Activated B cell treated with CpG ODN at 0.5 μM for 24 hours (primary cell): ENCODE measurements around the gene TNFRSF17. TPM values are rescaled to one million over a fixed set of nuclear protein-coding genes. Genes with fewer than 3 reads are reported as not detected.
A peak's percentile ranks its signal among the peaks of the same experiment; 100 is the strongest.
"Not testable (repeated sequence)": the region's sequence is repeated elsewhere in the genome, so short reads cannot be mapped to it uniquely, and the experiment has no call there.

ENCODE experiments used
- ATAC-seq: fragments of 200-7000 bp; cut with Tn5 transposase; one replicate; pipeline ENCODE4 v1.10.0; 2021; ENCODE audit warnings: low read depth, mild to moderate bottlenecking, moderate library complexity
- CTCF ChIA-PET: fragments of 350-600 bp; sonication (Branson Sonifier 250); formaldehyde crosslinking; loops from one replicate; lab custom pipeline; 2021; ENCODE audit warnings: antibody characterized with exemption; lab: Charles Lee
- POLR2A ChIA-PET: fragments of 350-600 bp; sonication (Branson Sonifier 250); formaldehyde crosslinking; loops from one replicate; lab custom pipeline; 2021; ENCODE audit warnings: antibody characterized with exemption; lab: Charles Lee
- DNase-seq: peaks from one replicate; pipeline ENCODE4 v3.0.0; 2022
- H3K27ac Mint-ChIP-seq: one replicate; pipeline ENCODE4 v1.8.0; 2020; ENCODE audit warnings: mixed read lengths
- H3K27me3 Mint-ChIP-seq: one replicate; pipeline ENCODE4 v1.8.0; 2021; ENCODE audit warnings: mixed read lengths
- H3K36me3 Mint-ChIP-seq: one replicate; pipeline ENCODE4 v1.8.0; 2021; ENCODE audit warnings: low read depth, mixed read lengths
- H3K4me1 Mint-ChIP-seq: one replicate; pipeline ENCODE4 v1.8.0; 2021; ENCODE audit warnings: mixed read lengths
- H3K4me3 Mint-ChIP-seq: one replicate; pipeline ENCODE4 v1.8.0; 2020; ENCODE audit warnings: mild to moderate bottlenecking, mixed read lengths
- H3K9me3 Mint-ChIP-seq: one replicate; pipeline ENCODE4 v1.8.0; 2020; ENCODE audit warnings: mixed read lengths
- intact Hi-C: fragments of 100-400 bp; cut with micrococcal nuclease; formaldehyde crosslinking; loops from one replicate; pipeline ENCODE4 v1.15.1; 2024
- total RNA-seq: library from RNA; stranded (reverse); gene quantifications from 2 replicates; pipeline ENCODE4 v1.2.3, GENCODE V29; 2022
- TF ChIP-seq, protein P1 (sequence below): fragments of 200-600 bp; IDR thresholded peaks from one replicate; pipeline ENCODE4 v1.8.0; 2022; ENCODE audit warnings: antibody characterized with exemption, mild to moderate bottlenecking

The TNFRSF17 gene
- total RNA-seq, 1 donor from 2014 or later: 8.0 TPM

DNA sequence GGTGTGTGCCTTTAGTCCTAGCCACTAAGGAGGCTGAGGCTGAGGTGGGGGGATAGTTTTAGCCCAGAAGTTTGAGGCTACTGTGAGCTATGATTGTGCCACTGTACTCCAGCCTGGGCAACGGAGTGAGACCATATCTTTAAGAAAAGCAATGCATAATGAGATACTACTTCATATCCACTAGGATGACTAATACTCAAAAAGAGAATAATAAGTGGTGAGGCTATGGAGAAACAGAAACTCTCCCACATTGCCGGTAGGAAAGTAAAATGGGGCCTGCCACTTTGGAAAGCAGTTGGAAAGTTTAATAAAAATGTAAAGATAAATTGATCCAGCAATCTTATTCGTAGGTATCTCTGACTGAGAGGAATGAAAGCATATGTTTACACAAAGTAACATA, 18.6 kb upstream of the TNFRSF17 start:
- DNase-seq (no peak), ATAC-seq (no peak)
- no peak overlapping the region for H3K27ac Mint-ChIP-seq
- intact Hi-C loops: loop anchor here (5.0 kb wide), 1 partner anchor 36 kb away; no protein-coding TSS in a partner anchor
- H3K27me3 Mint-ChIP-seq: no peaks in the 10 kb centered on the region
- ChIA-PET POLR2A (interaction anchor here (0.7 kb wide), 1 partner anchor 121 kb away, joined by 5 read pairs; no protein-coding TSS in a partner anchor), CTCF (interaction anchor here (5.2 kb wide), 1 partner anchor 122 kb away, joined by 142 read pairs; no protein-coding TSS in a partner anchor)
- H3K36me3 Mint-ChIP-seq: no peaks in the 10 kb centered on the region
- no peaks in the 10 kb centered on the region for H3K9me3 Mint-ChIP-seq
- TF ChIP-seq, protein P1, sequence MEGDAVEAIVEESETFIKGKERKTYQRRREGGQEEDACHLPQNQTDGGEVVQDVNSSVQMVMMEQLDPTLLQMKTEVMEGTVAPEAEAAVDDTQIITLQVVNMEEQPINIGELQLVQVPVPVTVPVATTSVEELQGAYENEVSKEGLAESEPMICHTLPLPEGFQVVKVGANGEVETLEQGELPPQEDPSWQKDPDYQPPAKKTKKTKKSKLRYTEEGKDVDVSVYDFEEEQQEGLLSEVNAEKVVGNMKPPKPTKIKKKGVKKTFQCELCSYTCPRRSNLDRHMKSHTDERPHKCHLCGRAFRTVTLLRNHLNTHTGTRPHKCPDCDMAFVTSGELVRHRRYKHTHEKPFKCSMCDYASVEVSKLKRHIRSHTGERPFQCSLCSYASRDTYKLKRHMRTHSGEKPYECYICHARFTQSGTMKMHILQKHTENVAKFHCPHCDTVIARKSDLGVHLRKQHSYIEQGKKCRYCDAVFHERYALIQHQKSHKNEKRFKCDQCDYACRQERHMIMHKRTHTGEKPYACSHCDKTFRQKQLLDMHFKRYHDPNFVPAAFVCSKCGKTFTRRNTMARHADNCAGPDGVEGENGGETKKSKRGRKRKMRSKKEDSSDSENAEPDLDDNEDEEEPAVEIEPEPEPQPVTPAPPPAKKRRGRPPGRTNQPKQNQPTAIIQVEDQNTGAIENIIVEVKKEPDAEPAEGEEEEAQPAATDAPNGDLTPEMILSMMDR: no peak
- H3K4me1 Mint-ChIP-seq: peaks cover 14% of the 10 kb centered on the region
- no peak overlapping the region for H3K4me3 Mint-ChIP-seq

DNA sequence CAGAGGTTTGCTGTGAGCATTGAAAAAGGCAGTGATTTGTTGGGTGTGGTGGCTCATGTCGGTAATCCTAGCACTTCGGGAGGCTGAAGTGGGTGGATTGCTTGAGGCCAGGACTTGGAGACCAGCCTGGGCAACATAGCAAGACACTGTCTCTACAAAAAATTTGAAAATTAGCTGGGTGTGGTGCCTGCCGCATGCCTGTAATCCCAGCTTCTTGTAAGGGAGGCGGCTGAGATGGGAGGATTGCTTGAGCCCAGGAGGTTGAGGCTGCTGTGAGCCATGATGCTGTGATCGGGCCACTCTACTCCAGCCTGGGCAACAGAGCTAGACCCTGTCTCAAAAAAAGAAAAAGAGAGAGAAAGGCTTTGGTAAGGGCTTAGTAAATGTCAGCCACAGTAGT, 16.2 kb upstream of the TNFRSF17 start:
- Mint-ChIP-seq H3K27me3 (no peaks in the 10 kb centered on the region), H3K4me3 (no peak overlapping the region), H3K4me1 (peaks cover 14% of the 10 kb centered on the region), H3K36me3 (no peaks in the 10 kb centered on the region), H3K9me3 (no peaks in the 10 kb centered on the region), H3K27ac (no peak overlapping the region)
- TF ChIP-seq, protein P1: no peak
- DNase-seq: no peak
- ChIA-PET POLR2A (interaction anchor here (1.8 kb wide), 1 partner anchor 119 kb away, joined by 11 read pairs; no protein-coding TSS in a partner anchor), CTCF (interaction anchor here (0.6 to 5.2 kb wide), 18 partner anchors 10 to 146 kb away, joined by 3 to 142 read pairs (median 4); partner anchors contain the start of genes SNX29 and TNFRSF17)
- intact Hi-C loops: loop anchor here (1.0 to 5.0 kb wide), 4 partner anchors 16 to 119 kb away; partner anchors contain the start of gene TNFRSF17
- ATAC-seq: no peak

DNA sequence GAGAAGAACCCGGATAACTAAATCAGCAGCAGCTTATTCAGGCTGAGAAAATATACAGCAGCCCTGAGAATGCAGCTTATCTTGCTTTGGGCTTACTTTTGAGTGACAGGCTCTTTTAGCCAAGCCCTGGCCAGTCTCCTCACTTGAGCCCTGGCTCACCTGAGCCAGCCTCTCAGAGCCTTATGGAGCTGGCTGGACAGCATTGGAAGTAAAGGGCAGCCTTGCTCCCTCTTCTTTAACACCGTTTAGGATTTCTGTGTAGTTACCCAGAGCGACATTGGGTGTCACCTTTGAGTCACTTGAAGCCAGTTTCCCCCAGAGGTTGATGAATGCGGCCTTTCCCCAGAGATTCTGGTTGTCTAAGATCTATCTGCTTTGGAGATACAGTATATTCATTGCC, 15.5 kb upstream of the TNFRSF17 start:
- peak; percentile 99 for ATAC-seq
- intact Hi-C loops: loop anchor here (1.0 to 5.0 kb wide), 4 partner anchors 16 to 119 kb away; partner anchors contain the start of gene TNFRSF17
- Mint-ChIP-seq H3K27me3 (no peaks in the 10 kb centered on the region), H3K4me3 (no peak overlapping the region), H3K36me3 (no peaks in the 10 kb centered on the region), H3K9me3 (no peaks in the 10 kb centered on the region), H3K27ac (no peak overlapping the region), H3K4me1 (peaks cover 14% of the 10 kb centered on the region)
- ChIA-PET CTCF (interaction anchor here (0.5 to 5.2 kb wide), 17 partner anchors 9 to 146 kb away, joined by 3 to 142 read pairs (median 5); partner anchors contain the start of genes SNX29 and TNFRSF17), POLR2A (interaction anchor here (0.9 to 1.8 kb wide), 2 partner anchors 29 to 118 kb away, joined by 3 to 11 read pairs; no protein-coding TSS in a partner anchor)
- TF ChIP-seq, protein P1: peak; percentile 38
- DNase-seq: no peak

DNA sequence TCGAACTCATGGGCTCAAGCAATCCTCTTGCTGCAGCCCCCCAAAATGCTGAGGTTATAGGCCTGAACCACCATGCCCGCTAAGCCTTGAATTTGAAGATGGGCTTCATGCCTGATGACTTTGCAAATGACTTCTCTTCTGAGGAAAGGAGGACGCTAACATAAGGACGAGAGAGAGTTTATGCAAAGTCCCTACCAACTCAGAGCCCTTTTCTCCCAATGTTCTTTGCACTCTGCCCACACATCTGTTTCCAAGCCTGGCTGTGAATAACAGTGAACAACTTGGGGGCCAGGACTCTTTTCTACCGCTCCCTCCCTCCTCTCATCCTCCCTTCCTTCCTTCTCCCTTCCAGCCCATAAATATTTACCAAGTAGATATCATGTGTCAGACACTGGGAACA, 14.6 kb upstream of the TNFRSF17 start:
- Mint-ChIP-seq H3K4me3 (no peak overlapping the region), H3K27me3 (no peaks in the 10 kb centered on the region), H3K27ac (peak overlapping the region; percentile 9), H3K36me3 (no peaks in the 10 kb centered on the region), H3K9me3 (no peaks in the 10 kb centered on the region), H3K4me1 (peaks cover 14% of the 10 kb centered on the region)
- intact Hi-C loops: no loop called here
- ChIA-PET POLR2A (no interaction called here), CTCF (no interaction called here)
- TF ChIP-seq, protein P1: no peak
- DNase-seq: no peak
- ATAC-seq: no peak

DNA sequence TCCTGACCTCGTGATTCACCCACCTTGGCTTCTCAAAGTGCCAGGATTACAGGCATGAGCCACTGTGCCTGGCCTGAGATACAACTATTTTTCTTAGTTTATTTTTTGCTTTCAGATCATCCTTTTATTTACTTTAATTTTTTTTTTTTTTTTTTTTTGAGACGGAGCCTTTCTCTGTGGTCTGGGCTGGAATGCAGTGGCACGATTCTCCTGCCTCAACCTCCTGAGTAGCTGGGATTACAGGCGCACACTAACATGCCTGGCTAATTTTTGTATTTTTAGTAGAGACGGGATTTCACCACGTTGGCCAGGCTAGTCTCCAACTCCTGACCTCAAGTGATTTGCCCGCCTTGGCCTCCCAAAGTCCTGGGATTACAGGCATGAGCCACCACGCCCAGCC, 11.4 kb upstream of the TNFRSF17 start:
- ChIA-PET CTCF (interaction anchor here (1.2 to 3.1 kb wide), 2 partner anchors 115 to 142 kb away, joined by 4 to 11 read pairs; no protein-coding TSS in a partner anchor), POLR2A (interaction anchor here (0.6 to 0.7 kb wide), 4 partner anchors 14 to 512 kb away, joined by 3 to 5 read pairs (median 4); no protein-coding TSS in a partner anchor)
- peaks cover 19% of the 10 kb centered on the region for H3K4me1 Mint-ChIP-seq
- H3K9me3 Mint-ChIP-seq, DNase-seq, H3K27ac Mint-ChIP-seq, ATAC-seq, H3K4me3 Mint-ChIP-seq, H3K27me3 Mint-ChIP-seq, H3K36me3 Mint-ChIP-seq, intact Hi-C loops: not testable (repeated sequence)
